HG03097 (cell line): ENCODE data around the gene SLC35F4.
"Not testable (repeated sequence)": the region's sequence is repeated elsewhere in the genome, so short reads cannot be mapped to it uniquely, and the experiment has no call there.

ENCODE experiments used
- ATAC-seq: cut with Tn5 transposase; IDR thresholded peaks from one replicate; pipeline ENCODE4 v1.9.1; 2021; ENCODE audit not compliant: unreplicated experiment, low FRiP score

SLC35F4 gene

GRCh38 chr14:57735276-57735675 is 130.6 kb downstream of the SLC35F4 start:
- no peak for ATAC-seq

DNA sequence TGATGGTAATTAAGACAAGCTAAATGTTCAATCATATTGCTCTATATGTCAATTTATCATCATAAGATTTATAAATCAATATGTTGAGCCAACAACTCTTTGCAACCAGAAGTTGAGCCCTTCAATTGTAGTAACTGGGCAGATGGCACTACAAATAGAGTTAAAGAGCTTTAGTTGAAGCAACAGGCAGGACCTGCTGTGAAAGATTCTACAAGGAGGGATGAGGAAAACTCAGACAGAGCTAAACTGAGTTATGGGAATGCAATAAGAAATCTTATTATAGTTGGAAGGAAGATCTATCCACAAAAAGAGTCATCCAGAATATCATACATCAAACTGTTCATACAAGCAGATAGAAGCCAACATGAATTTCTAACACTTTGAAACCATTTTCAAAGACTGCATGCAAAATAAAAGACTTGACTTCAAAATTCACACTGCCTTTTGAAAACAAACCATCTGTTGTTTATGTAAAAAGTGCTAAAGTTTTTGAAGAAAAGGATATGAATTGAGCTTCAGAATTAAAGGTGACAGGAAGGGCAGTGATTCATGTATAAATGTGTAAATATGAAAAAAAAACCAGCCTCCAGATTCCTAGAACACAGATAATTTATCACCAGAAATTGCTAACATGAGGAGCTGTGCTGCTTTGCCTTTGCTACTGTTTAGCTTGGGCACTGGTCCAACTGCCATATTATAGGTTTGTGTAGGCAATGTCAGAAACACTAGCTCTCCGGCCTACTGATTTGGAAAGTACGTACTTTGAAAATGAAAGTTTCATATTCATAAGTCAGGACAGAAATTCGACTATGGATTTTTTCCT is 133.2 kb downstream of the SLC35F4 start:
- ATAC-seq, result no peak

DNA sequence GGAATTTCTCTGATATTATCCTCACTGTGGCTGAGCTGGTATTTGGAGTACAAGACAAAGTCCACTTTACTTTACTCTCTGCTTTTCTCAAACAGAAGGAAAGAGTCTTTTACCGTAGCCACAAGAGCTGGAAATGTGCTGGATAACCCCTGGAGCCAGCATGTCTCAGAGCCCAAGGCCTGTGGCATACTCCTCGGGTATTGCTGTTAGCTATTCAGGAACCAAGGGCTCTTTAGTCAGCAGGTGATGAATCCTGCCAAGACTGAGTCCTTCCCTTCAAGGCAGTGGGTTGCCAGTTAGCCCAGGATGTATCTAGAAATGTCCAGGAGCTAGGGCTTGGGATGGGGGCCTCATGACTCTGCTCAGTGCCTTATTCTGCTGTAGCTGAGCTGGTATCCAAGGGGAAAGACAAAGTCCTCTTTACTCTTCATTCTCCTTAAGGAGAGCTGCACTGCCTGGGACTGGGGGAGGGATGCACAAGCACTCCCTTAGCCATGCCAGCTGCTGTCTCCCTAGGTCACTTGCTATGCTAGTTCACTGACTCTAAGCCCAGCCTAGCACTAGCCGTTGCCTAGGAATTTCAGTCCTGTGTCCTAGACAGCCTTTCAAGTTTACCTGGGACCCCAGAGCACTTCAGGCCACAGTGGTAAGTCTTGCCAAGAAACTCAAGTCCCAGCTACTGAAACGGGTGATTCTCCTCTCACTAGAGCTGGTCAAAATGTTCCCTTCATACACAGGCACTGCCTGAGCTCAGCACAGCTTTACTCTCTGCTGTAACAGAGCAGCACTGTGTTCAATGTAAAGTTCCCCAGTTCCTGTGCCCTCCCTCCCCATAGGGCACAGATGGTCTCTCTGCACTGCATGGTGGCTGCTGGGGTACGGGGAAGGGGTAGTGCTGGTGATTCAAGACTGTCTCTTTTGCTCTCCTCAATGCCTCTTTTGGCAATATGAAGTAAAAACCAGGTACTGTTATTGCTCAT is 136.4 kb downstream of the SLC35F4 start:
- ATAC-seq, result no peak

GRCh38 chr14:57725399-57726077 is 140.4 kb downstream of the SLC35F4 start:
- ATAC-seq, result no peak

DNA sequence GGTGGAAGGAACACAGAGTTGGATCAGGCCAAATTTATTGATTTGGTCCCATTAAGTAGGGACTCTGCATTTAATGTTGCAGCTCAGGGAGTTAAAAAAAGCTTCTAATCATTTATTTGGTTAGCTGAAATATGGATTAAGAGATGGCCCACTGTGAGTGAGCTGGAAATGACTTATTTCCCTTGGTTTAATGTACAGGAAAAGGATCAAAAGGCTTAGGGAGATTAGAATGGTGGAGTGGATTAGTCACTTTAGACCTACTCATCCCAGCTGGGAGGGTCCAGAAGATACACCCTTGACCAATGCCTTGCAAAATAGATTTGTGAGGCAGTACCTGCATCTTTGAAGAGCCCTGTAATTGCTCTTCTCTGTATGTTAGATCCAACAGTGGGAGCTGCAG is 143.8 kb downstream of the SLC35F4 start:
- ATAC-seq, result not testable (repeated sequence)

DNA sequence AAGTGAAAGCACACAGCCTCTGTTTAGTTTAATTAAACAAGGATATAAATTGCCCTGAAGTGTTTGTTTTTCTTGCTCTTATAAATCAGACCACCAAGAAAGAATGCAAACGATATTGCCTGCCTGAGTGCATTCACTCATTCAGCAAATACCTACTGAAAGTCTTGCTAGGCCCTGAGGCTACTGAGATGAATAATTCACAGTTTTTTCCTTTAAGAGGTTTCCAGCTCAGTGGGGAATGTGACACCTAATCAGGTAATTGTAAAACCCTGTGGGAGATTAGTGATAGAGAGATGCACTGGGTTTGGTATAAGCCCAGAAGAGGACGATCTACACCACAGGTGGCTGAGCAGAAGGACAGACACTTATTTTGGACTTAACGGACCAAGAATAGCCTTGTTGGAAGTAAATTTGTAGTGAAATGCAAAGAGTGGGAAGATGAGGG is 151.4 kb downstream of the SLC35F4 start:
- ATAC-seq, result no peak

DNA sequence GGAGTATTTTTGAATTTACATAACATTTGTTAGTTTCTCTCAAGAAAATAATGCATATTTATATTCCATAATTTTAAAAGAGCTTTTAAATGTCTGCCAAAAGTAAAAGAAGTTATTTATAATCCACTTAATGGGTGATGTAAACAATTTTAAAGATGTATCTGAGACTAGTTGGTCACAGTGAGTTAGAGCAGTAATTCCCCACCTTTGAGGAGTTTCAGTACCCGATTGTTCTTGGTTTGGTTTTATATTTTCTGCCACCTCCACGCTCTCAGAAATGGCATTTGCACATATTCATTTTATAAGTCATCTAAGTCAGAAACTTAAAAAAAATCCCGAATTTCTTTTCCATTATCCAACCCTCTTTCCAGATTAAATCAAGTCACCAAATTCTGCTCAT is 153.2 kb downstream of the SLC35F4 start:
- no peak for ATAC-seq

DNA sequence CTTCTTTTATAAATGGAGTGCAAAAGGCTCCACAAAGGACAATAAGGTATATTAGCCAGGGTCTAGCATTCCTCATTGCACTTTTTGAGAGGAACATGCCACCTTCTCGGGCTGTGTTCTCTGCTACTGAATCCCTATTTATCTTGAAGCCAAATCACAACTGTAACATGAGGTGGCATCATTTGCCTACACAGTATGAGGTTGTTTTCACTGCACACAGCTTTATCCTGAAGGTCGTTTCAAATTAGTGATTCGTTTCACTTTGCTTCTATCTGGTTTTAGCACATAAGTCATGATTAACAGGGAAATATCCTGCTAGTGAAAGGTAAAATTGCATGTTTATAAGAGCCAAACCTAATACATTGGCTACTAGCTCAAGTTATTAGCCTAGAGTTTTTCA is 153.8 kb downstream of the SLC35F4 start:
- no peak for ATAC-seq

- ATAC-seq, result no peak
Measured at GRCh38 chr14:57709909-57710308, 156.0 kb downstream of the SLC35F4 start.

GRCh38 chr14:57709086-57709485 is 156.8 kb downstream of the SLC35F4 start:
- not testable (repeated sequence) for ATAC-seq

DNA sequence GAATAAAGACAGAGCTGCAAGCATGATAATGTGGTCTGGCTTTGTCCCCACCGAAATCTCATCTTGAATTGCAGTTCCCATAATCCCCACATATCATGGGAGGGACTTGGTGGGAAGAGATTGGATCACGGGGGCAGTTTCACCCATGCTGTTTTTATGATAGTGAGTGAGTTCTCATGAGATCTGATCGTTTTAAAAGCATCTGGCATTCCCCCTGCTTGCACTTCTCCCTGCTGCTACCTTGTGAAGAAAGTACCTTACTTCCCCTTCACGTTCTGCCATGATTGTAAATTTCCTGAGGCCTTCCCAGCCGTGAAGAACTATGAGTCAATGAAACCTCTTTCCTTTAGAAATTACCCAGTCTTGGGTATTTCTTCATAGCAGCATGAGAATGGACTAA is 158.7 kb downstream of the SLC35F4 start:
- no peak for ATAC-seq

DNA sequence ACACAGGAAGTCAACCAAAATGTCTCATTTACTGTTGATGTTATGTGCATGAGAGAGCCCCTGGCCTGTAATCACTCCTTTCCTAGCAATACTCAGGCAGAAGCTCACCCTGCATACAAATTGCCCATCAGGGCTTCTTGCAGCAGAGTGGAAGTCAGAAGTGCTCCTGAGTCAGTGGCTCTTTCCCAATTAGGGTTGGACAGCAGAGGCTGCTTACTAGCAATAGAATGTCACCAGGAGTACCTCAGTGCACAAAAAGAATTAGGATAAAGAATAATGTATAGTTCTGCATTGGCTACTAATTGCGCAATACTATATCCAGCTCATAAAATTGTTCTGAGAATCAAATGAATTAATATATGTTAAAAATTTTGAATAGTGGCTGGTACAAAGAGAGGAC is 161.1 kb downstream of the SLC35F4 start:
- ATAC-seq, result no peak

- no peak for ATAC-seq
Measured at GRCh38 chr14:57699947-57700346, 165.9 kb downstream of the SLC35F4 start.

DNA sequence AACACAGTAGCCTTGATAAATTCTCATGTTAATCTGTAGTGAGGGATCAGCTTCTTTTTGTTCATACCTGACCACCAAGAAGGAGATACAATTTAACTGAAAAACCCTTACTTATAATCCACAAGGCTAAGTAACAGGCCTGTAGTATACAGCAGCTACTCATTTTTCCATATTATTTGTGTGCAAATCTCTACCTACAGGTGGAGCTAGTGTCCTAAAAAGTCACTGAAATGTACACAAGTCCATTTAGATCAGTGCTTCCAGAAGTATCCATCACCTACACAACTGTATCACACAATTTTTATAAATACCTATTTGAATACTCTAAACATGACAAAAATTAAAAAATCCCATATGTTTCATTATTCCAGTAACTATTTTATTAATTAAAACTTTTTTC is 173.2 kb downstream of the SLC35F4 start:
- ATAC-seq, result no peak

GRCh38 chr14:57687416-57687815 is 178.5 kb downstream of the SLC35F4 start:
- no peak for ATAC-seq

- ATAC-seq, result no peak
Measured at GRCh38 chr14:57686304-57686703, 179.6 kb downstream of the SLC35F4 start.

- no peak for ATAC-seq
Measured at GRCh38 chr14:57671021-57671420, 194.9 kb downstream of the SLC35F4 start.

GRCh38 chr14:57660208-57660607 is 205.7 kb downstream of the SLC35F4 start:
- ATAC-seq, result no peak

- no peak for ATAC-seq
Measured at GRCh38 chr14:57659052-57659451, 206.8 kb downstream of the SLC35F4 start.

DNA sequence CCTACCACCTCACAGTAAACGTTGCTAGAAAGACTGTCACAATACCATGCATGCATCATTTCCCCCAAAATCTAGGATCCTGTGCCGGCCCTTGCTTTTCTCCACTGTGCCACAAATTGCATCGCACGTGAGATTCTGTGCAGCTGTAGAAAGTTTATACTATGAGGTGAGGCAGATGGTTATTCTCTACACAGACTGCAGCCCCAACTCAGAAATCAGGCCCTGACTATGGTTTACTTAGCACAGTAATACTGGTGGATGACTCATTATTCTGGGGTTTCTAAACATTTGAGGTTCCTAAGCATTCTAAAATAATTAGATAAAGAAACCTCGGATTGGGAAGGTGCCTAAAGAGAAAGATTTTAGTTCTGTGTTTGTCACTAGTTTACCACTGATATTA is 208.4 kb downstream of the SLC35F4 start:
- no peak for ATAC-seq

- ATAC-seq, result no peak
Measured at GRCh38 chr14:57656853-57657252, 209.0 kb downstream of the SLC35F4 start.
